Liver (tissue), 3 donors: Measurements from ENCODE around the gene ABHD12.

Experiments
- ATF3 ChIP-seq: IDR thresholded peaks from 2 replicates; pipeline ENCODE4 v1.6.1; 2016; ENCODE audit warnings: antibody characterized with exemption
- CTCF ChIP-seq: fragments of 150-350 bp; IDR thresholded peaks from 2 replicates; pipeline ENCODE4 v1.5.1; 2017; ENCODE audit warnings: improper control_type of control experiment, low read depth, low read length; ENCODE audit not compliant: missing input control
- EGR1 ChIP-seq, 2 donors: IDR thresholded peaks; 2 replicates each; pipeline ENCODE4 v1.6.1; 2016 to 2018; ENCODE audit warnings: antibody characterized with exemption in 2 of 2, low read depth in 2 of 2
- FOXA1 ChIP-seq: IDR thresholded peaks from 2 replicates; pipeline ENCODE4 v1.6.1; 2016; ENCODE audit warnings: antibody characterized with exemption
- GABPA ChIP-seq, 2 donors: IDR thresholded peaks in 1 of 2; conservative IDR thresholded peaks in 1 of 2; 2 replicates each; pipeline ENCODE4 v1.6.1; 2016; ENCODE audit warnings: antibody characterized with exemption in 2 of 2, mild to moderate bottlenecking in 1 of 2, moderate library complexity in 1 of 2
- JUND ChIP-seq, 2 donors: IDR thresholded peaks; 2 replicates each; pipeline ENCODE4 v1.6.1; 2016; ENCODE audit warnings: antibody characterized with exemption in 2 of 2
- REST ChIP-seq: IDR thresholded peaks from 2 replicates; pipeline ENCODE4 v1.6.1; 2016; ENCODE audit warnings: antibody characterized with exemption, mild to moderate bottlenecking
- RXRA ChIP-seq, 2 donors: IDR thresholded peaks; 2 replicates each; pipeline ENCODE4 v1.6.1; 2017 to 2018; ENCODE audit warnings: antibody characterized with exemption in 2 of 2, mild to moderate bottlenecking in 1 of 2
- SP1 ChIP-seq: IDR thresholded peaks from 2 replicates; pipeline ENCODE4 v1.6.1; 2018; ENCODE audit warnings: antibody characterized with exemption, mild to moderate bottlenecking
- TAF1 ChIP-seq: conservative IDR thresholded peaks from 2 replicates; pipeline ENCODE4 v1.6.1; 2016; ENCODE audit warnings: antibody characterized with exemption, mild to moderate bottlenecking
- YY1 ChIP-seq: IDR thresholded peaks from 2 replicates; pipeline ENCODE4 v1.6.1; 2016; ENCODE audit warnings: antibody characterized with exemption, mild to moderate bottlenecking
- ZBTB33 ChIP-seq: IDR thresholded peaks from 2 replicates; pipeline ENCODE4 v1.6.1; 2016; ENCODE audit warnings: antibody characterized with exemption
- donor health status: healthy.
- donor health status: healthy.

GRCh38 chr20:25253606-25254275 is 136.9 kb downstream of the ABHD12 start:
- TF ChIP-seq CTCF (no peak), TAF1 (no peak), REST (no peak), EGR1 (IDR thresholded peaks at IDR 0.05; ENCODE audit: low read depth in 2 of 2) (no peak), RXRA (IDR thresholded peaks at IDR 0.05) (no peak), FOXA1 (no peak), SP1 (no peak), ATF3 (no peak), JUND (IDR thresholded peaks at IDR 0.05) (no peak), ZBTB33 (no peak), GABPA (IDR thresholded peaks at IDR 0.05 in 1 of 2, conservative IDR thresholded peaks at IDR 0.05 in 1 of 2) (no peak), YY1 (no peak)
